SK-N-SH (cell line): ENCODE data around the gene CLVS2. TPM values are rescaled to one million over a fixed set of nuclear protein-coding genes. Genes with fewer than 3 reads are reported as not detected.

Experiments
- CTCF ChIA-PET: fragments of 300-600, 350-600 bp; formaldehyde crosslinking; extraction: SDS; loops from one replicate; lab custom pipeline; 2021; lab: Yijun Ruan, JAX
- POLR2A ChIA-PET: fragments of 350-600 bp; sonication (Branson Sonifier 250); formaldehyde crosslinking; extraction: SDS; loops from one replicate; lab custom pipeline; 2020; ENCODE audit warnings: antibody characterized with exemption, inconsistent platforms; lab: Yijun Ruan, JAX
- DNase-seq: peaks from one replicate; pipeline ENCODE4 v3.0.0; 2012
- H2AFZ ChIP-seq: fragments of 200-600 bp; sonication (generic); 2 replicates; pipeline ENCODE4 v1.8.1; 2016; ENCODE audit warnings: antibody characterized with exemption, mild to moderate bottlenecking, low read depth
- H3F3A ChIP-seq: fragments of 200-600 bp; sonication (generic); replicated peaks from 2 replicates; pipeline ENCODE3; 2016; ENCODE audit warnings: antibody characterized with exemption, mild to moderate bottlenecking; ENCODE audit not compliant: insufficient read depth
- H3K27ac ChIP-seq, 2 experiments: fragments of 200-500 bp in 1 of 2; fragments of 200-600 bp in 1 of 2; sonication (Bioruptor generic) in 1 of 2; sonication (generic), shearing (Covaris generic) in 1 of 2; 2 replicates each; pipeline versions ENCODE4 v1.5.1 to v1.6.1; 2014 to 2016; ENCODE audit warnings: low read depth in 2 of 2, inconsistent platforms in 1 of 2, low read length in 1 of 2, mild to moderate bottlenecking in 1 of 2, mixed read lengths in 1 of 2
- H3K27me3 ChIP-seq: fragments of 200-600 bp; sonication (generic), shearing (Covaris generic); 2 replicates; pipeline ENCODE4 v1.6.1; 2016; ENCODE audit warnings: mixed run types; ENCODE audit not compliant: insufficient read depth
- H3K36me3 ChIP-seq, 2 experiments: fragments of 200-500 bp in 1 of 2; fragments of 200-600 bp in 1 of 2; sonication (Bioruptor generic) in 1 of 2; sonication (generic) in 1 of 2; replicated peaks in 1 of 2; 2 replicates each; pipeline versions ENCODE3 to v1.5.1; 2014 to 2016; ENCODE audit warnings: low read length in 1 of 2, mild to moderate bottlenecking in 1 of 2; ENCODE audit not compliant: insufficient read depth in 2 of 2, control insufficient read depth in 1 of 2
- H3K4me1 ChIP-seq, 2 experiments: fragments of 200-500 bp in 1 of 2; fragments of 200-600 bp in 1 of 2; sonication (Bioruptor generic) in 1 of 2; sonication (generic), shearing (Covaris generic) in 1 of 2; 2 replicates each; pipeline versions ENCODE4 v1.5.1 to v1.6.1; 2014 to 2016; ENCODE audit warnings: low read depth in 1 of 2, low read length in 1 of 2, mixed run types in 1 of 2; ENCODE audit not compliant: insufficient read depth in 2 of 2, control insufficient read depth in 1 of 2
- H3K4me2 ChIP-seq: fragments of 200-600 bp; sonication (generic), shearing (Covaris generic); 2 replicates; pipeline ENCODE4 v1.6.1; 2017; ENCODE audit warnings: mixed run types
- H3K4me3 ChIP-seq, 2 experiments: fragments of 200-500 bp in 1 of 2; fragments of 200-600 bp in 1 of 2; sonication (Bioruptor generic) in 1 of 2; sonication (generic), shearing (Covaris generic) in 1 of 2; 2 replicates each; pipeline versions ENCODE4 v1.5.1 to v1.8.1; 2014 to 2016; ENCODE audit warnings: low read depth in 2 of 2, inconsistent platforms in 1 of 2, low read length in 1 of 2, mild to moderate bottlenecking in 1 of 2, mixed read lengths in 1 of 2, moderate library complexity in 1 of 2
- H3K79me2 ChIP-seq: fragments of 200-600 bp; sonication (generic); 2 replicates; pipeline ENCODE4 v1.8.1; 2017; ENCODE audit warnings: mild to moderate bottlenecking; ENCODE audit not compliant: insufficient read depth
- H3K9ac ChIP-seq: fragments of 200-600 bp; sonication (generic); 2 replicates; pipeline ENCODE4 v1.6.1; 2017; ENCODE audit warnings: mixed run types
- H3K9me2 ChIP-seq: fragments of 200-600 bp; sonication (generic); 2 replicates; pipeline ENCODE4 v1.6.1; 2017; ENCODE audit warnings: mixed run types
- H3K9me3 ChIP-seq: fragments of 200-600 bp; sonication (generic); 2 replicates; pipeline ENCODE4 v1.6.1; 2017; ENCODE audit warnings: mixed run types, mild to moderate bottlenecking, moderate library complexity
- H4K20me1 ChIP-seq: fragments of 200-600 bp; sonication (generic); 2 replicates; pipeline ENCODE4 v1.6.1; 2017; ENCODE audit warnings: mild to moderate bottlenecking, mixed run types; ENCODE audit not compliant: insufficient read depth
- CTCF ChIP-seq: fragments of 200-600 bp; sonication (generic); IDR thresholded peaks from 2 replicates; pipeline ENCODE4 v1.6.1; 2017; ENCODE audit warnings: antibody characterized with exemption, mild to moderate bottlenecking, moderate library complexity
- EP300 ChIP-seq, 2 experiments: IDR thresholded peaks; 2 replicates each; pipeline versions ENCODE4 v1.4.0 to v1.6.1; 2012; ENCODE audit warnings: borderline replicate concordance in 1 of 2, low read depth in 1 of 2, low read length in 1 of 2
- EZH2phosphoT487 ChIP-seq: fragments of 200-600 bp; sonication (generic); IDR thresholded peaks from 2 replicates; pipeline ENCODE4 v1.6.1; 2017; ENCODE audit warnings: low read depth, mixed run types, mild to moderate bottlenecking, antibody characterized with exemption, moderate library complexity, borderline replicate concordance
- FOXJ3 ChIP-seq: sonication (generic); formaldehyde crosslinking; IDR thresholded peaks from 2 replicates; pipeline ENCODE4 v1.5.1; 2020; ENCODE audit warnings: mild to moderate bottlenecking, missing genetic modification reagents
- FOXM1 ChIP-seq: IDR thresholded peaks from 2 replicates; pipeline ENCODE4 v1.4.0; 2012; ENCODE audit warnings: low read depth, mild to moderate bottlenecking
- GATA2 ChIP-seq: sonication (generic); formaldehyde crosslinking; IDR thresholded peaks from 2 replicates; pipeline ENCODE4 v1.5.0; 2020; ENCODE audit warnings: mild to moderate bottlenecking, missing genetic modification reagents
- IRF3 ChIP-seq: fragments of 150-350 bp; IDR thresholded peaks from 2 replicates; pipeline ENCODE4 v1.6.1; 2016; ENCODE audit warnings: mild to moderate bottlenecking, low read depth, low read length
- MAX ChIP-seq: IDR thresholded peaks from 2 replicates; pipeline ENCODE4 v1.4.0; 2012; ENCODE audit warnings: low read depth
- MEF2A ChIP-seq: IDR thresholded peaks from 2 replicates; pipeline ENCODE4 v1.4.0; 2012; ENCODE audit warnings: low read depth, borderline replicate concordance
- MXI1 ChIP-seq: IDR thresholded peaks from 2 replicates; pipeline ENCODE4 v1.6.1; 2012; ENCODE audit warnings: mild to moderate bottlenecking, low read depth, low read length, improper control_type of control experiment
- NRF1 ChIP-seq: IDR thresholded peaks from 2 replicates; pipeline ENCODE4 v1.6.1; 2012; ENCODE audit warnings: low read depth, mild to moderate bottlenecking, low read length
- POLR2AphosphoS5 ChIP-seq: IDR thresholded peaks from 2 replicates; pipeline ENCODE4 v1.6.1; 2012; ENCODE audit warnings: low read depth, low read length
- REST ChIP-seq: IDR thresholded peaks from 2 replicates; pipeline ENCODE4 v1.6.1; 2012; ENCODE audit warnings: mild to moderate bottlenecking, low read depth, low read length, moderate library complexity
- RFX5 ChIP-seq: IDR thresholded peaks from 2 replicates; pipeline ENCODE4 v1.6.1; 2012; ENCODE audit warnings: mild to moderate bottlenecking, improper control_type of control experiment, low read length
- RXRA ChIP-seq: IDR thresholded peaks from 2 replicates; pipeline ENCODE4 v1.4.0; 2012; ENCODE audit warnings: low read depth, mild to moderate bottlenecking, borderline replicate concordance
- SMC3 ChIP-seq: IDR thresholded peaks from 2 replicates; pipeline ENCODE4 v1.6.1; 2012; ENCODE audit warnings: low read depth, low read length, improper control_type of control experiment
- WGBS: methylation state at CpG from one replicate; pipeline ENCODE4 v1.1.6; 2017; ENCODE audit warnings: low lambda C conversion rate; 5-methylcytosine and 5-hydroxymethylcytosine counted together
- polyA plus RNA-seq, 3 experiments: library from polyadenylated mRNA; depleted of rRNA; stranded (reverse); fragments of >200 nt; gene quantifications; 2 replicates each; pipeline ENCODE4 v1.2.3, GENCODE V29; 2012

Gene CLVS2
- polyA plus RNA-seq, 1 of the 3 experiments (the other 2 are of a cell fraction) = 0.05 TPM

GRCh38 chr6:123039431-123039830 lies 43.4 kb downstream of the CLVS2 start:
- Histone ChIP-seq H3K9me2 (no peaks in the 10 kb centered on the region), H2AFZ (no peak overlapping the region), H3K27me3 (no peaks in the 10 kb centered on the region), H3K79me2 (no peaks in the 10 kb centered on the region), H3K27ac (peak overlapping the region in 1 of 2 experiments; percentile 34; a peak in 1 of 4 replicates), H3F3A (no peaks in the 10 kb centered on the region), H3K4me2 (no peak overlapping the region), H4K20me1 (no peaks in the 10 kb centered on the region), H3K36me3 (no peaks in the 10 kb centered on the region), H3K9ac (no peak overlapping the region), H3K4me3 (no peak overlapping the region), H3K9me3 (no peaks in the 10 kb centered on the region), H3K4me1 (peaks cover 0 to 4% of the 10 kb centered on the region in 2 experiments; a peak in 3 of 4 replicates)
- 71% methylated on average over 3 of the region's 3 CpGs for WGBS
- ChIA-PET POLR2A (no interaction called here), CTCF (no interaction called here)
- no peak for DNase-seq
- TF ChIP-seq NRF1 (no peak), REST (no peak), MAX (no peak), EZH2phosphoT487 (no peak), IRF3 (no peak), GATA2 (peak; percentile 18; the same call in 1 of the 2 replicates), FOXJ3 (no peak)

- WGBS = 5% methylated on average over 2 of the region's 2 CpGs
- no peak overlapping the region for H3K27ac ChIP-seq
- no peak overlapping the region for H3K9ac ChIP-seq
- no peaks in the 10 kb centered on the region for H4K20me1 ChIP-seq
- peaks cover 0 to 4% of the 10 kb centered on the region in 2 experiments; a peak in 3 of 4 replicates for H3K4me1 ChIP-seq
- no peaks in the 10 kb centered on the region for H3K9me2 ChIP-seq
- no peak for DNase-seq
- no peak overlapping the region for H3K4me2 ChIP-seq
- no peaks in the 10 kb centered on the region for H3K79me2 ChIP-seq
- ChIA-PET CTCF (interaction anchor here (0.8 to 1.1 kb wide), 2 partner anchors 9 to 12 kb away, joined by 3 read pairs; no protein-coding TSS in a partner anchor), POLR2A (no interaction called here)
- H3K36me3 ChIP-seq = no peaks in the 10 kb centered on the region
- TF ChIP-seq MEF2A = no peak
- no peak for TF ChIP-seq CTCF
- TF ChIP-seq MAX = no peak
- TF ChIP-seq POLR2AphosphoS5 = no peak
- no peak for TF ChIP-seq RFX5
- TF ChIP-seq SMC3 = no peak
- no peak for TF ChIP-seq GATA2
- no peak for TF ChIP-seq EZH2phosphoT487
- no peak for TF ChIP-seq RXRA
- TF ChIP-seq MXI1 = no peak
- TF ChIP-seq EP300 (IDR thresholded peaks at IDR 0.05; ENCODE audit: borderline replicate concordance in 1 of 2, low read depth in 1 of 2, low read length in 1 of 2) = no peak
- TF ChIP-seq FOXM1 = no peak
- no peaks in the 10 kb centered on the region for H3K9me3 ChIP-seq
- H2AFZ ChIP-seq = no peak overlapping the region
- H3K4me3 ChIP-seq = no peak overlapping the region
- H3F3A ChIP-seq = no peaks in the 10 kb centered on the region
- no peaks in the 10 kb centered on the region for H3K27me3 ChIP-seq
These were observed 46.4 kb downstream of the CLVS2 start for GRCh38 chr6:123042401-123042800.
